HUES6 (cell line): ENCODE results near the gene GYPA.
A peak's percentile ranks its signal among the peaks of the same experiment; 100 is the strongest.
"Not testable (repeated sequence)": the region's sequence is repeated elsewhere in the genome, so short reads cannot be mapped to it uniquely, and the experiment has no call there.

Experiments used
- H3K27ac ChIP-seq: 2 replicates; pipeline ENCODE4 v1.7.0; 2013; ENCODE audit warnings: low read depth, mild to moderate bottlenecking, low read length, inconsistent platforms
- H3K27me3 ChIP-seq: 2 replicates; pipeline ENCODE4 v1.6.1; 2013; ENCODE audit warnings: low read length; ENCODE audit not compliant: control insufficient read depth, insufficient read depth
- H3K36me3 ChIP-seq: 2 replicates; pipeline ENCODE4 v1.6.1; 2013; ENCODE audit warnings: low read length; ENCODE audit not compliant: control insufficient read depth, insufficient read depth
- H3K4me1 ChIP-seq: 2 replicates; pipeline ENCODE4 v1.6.1; 2013; ENCODE audit warnings: low read length; ENCODE audit not compliant: control insufficient read depth, insufficient read depth
- H3K4me3 ChIP-seq: 2 replicates; pipeline ENCODE4 v1.5.1; 2013; ENCODE audit warnings: low read depth, low read length
- H3K9ac ChIP-seq: one replicate; pipeline ENCODE4 v1.6.1; 2013; ENCODE audit warnings: mild to moderate bottlenecking, low read length
- H3K9me3 ChIP-seq: 2 replicates; pipeline ENCODE4 v1.6.1; 2013; ENCODE audit warnings: low read depth, low read length; ENCODE audit not compliant: control insufficient read depth, insufficient read depth

GYPA gene

GRCh38 chr4:144140594-144141295 lies at the start of gene GYPA:
Gene GYPA (minus strand): TSS chr4:144140718. CDS start chr4:144140635, 83 bp downstream.
- H3K9me3 ChIP-seq, H3K27ac ChIP-seq, H3K36me3 ChIP-seq, H3K9ac ChIP-seq, H3K27me3 ChIP-seq, H3K4me1 ChIP-seq, H3K4me3 ChIP-seq: not testable (repeated sequence)

GRCh38 chr4:144190009-144190408 lies 49.5 kb upstream of the GYPA start:
- peaks cover 12% of the 10 kb centered on the region for H3K4me1 ChIP-seq
- H3K9ac ChIP-seq: no peak overlapping the region
- 0 out of 2 replicates have a peak overlapping the region, but pooled peaks have one; percentile 8 for H3K4me3 ChIP-seq
- no peak overlapping the region for H3K27ac ChIP-seq
- H3K36me3 ChIP-seq: no peaks in the 10 kb centered on the region
- no peaks in the 10 kb centered on the region for H3K9me3 ChIP-seq
- H3K27me3 ChIP-seq: no peaks in the 10 kb centered on the region

GRCh38 chr4:144189121-144189520 lies 48.6 kb upstream of the GYPA start:
- H3K9ac ChIP-seq: no peak overlapping the region
- peaks cover 12% of the 10 kb centered on the region for H3K4me1 ChIP-seq
- H3K4me3 ChIP-seq: no peak overlapping the region
- H3K36me3 ChIP-seq: no peaks in the 10 kb centered on the region
- no peak overlapping the region for H3K27ac ChIP-seq
- H3K9me3 ChIP-seq: no peaks in the 10 kb centered on the region
- no peaks in the 10 kb centered on the region for H3K27me3 ChIP-seq

- Histone ChIP-seq H3K27me3 (no peaks in the 10 kb centered on the region), H3K9ac (no peak overlapping the region), H3K4me3 (no peak overlapping the region), H3K9me3 (no peaks in the 10 kb centered on the region), H3K27ac (no peak overlapping the region), H3K4me1 (peaks cover 9% of the 10 kb centered on the region), H3K36me3 (no peaks in the 10 kb centered on the region)
Measured at GRCh38 chr4:144185086-144185485, 44.6 kb upstream of the GYPA start.

- Histone ChIP-seq H3K27me3 (no peaks in the 10 kb centered on the region), H3K4me1 (peaks cover 12% of the 10 kb centered on the region; the same call in 1 of the 2 replicates), H3K4me3 (no peak overlapping the region), H3K27ac (no peak overlapping the region), H3K9ac (no peak overlapping the region), H3K9me3 (no peaks in the 10 kb centered on the region), H3K36me3 (no peaks in the 10 kb centered on the region)
Measured at GRCh38 chr4:144183165-144183564, 42.6 kb upstream of the GYPA start.

GRCh38 chr4:144181391-144181790 lies 40.9 kb upstream of the GYPA start:
- Histone ChIP-seq H3K4me3 (no peak overlapping the region), H3K9me3 (no peaks in the 10 kb centered on the region), H3K27ac (no peak overlapping the region), H3K9ac (no peak overlapping the region), H3K4me1 (peaks cover 16% of the 10 kb centered on the region; the same call in 1 of the 2 replicates), H3K36me3 (no peaks in the 10 kb centered on the region), H3K27me3 (no peaks in the 10 kb centered on the region)

GRCh38 chr4:144179152-144179739 lies 38.7 kb upstream of the GYPA start:
- Histone ChIP-seq H3K9me3 (no peaks in the 10 kb centered on the region), H3K4me1 (peaks cover 16% of the 10 kb centered on the region; the same call in 1 of the 2 replicates), H3K27me3 (no peaks in the 10 kb centered on the region), H3K9ac (no peak overlapping the region), H3K27ac (no peak overlapping the region), H3K36me3 (no peaks in the 10 kb centered on the region), H3K4me3 (no peak overlapping the region)

GRCh38 chr4:144178414-144178813 lies 37.9 kb upstream of the GYPA start:
- no peak overlapping the region; the same call in 1 of the 2 replicates for H3K27ac ChIP-seq

GRCh38 chr4:144176476-144176875 lies 36.0 kb upstream of the GYPA start:
- no peak overlapping the region for H3K9ac ChIP-seq
- no peak overlapping the region for H3K4me3 ChIP-seq
- H3K4me1 ChIP-seq: peaks cover 16% of the 10 kb centered on the region; the same call in 1 of the 2 replicates
- H3K27ac ChIP-seq: no peak overlapping the region
- no peaks in the 10 kb centered on the region for H3K9me3 ChIP-seq
- H3K36me3 ChIP-seq: no peaks in the 10 kb centered on the region
- no peaks in the 10 kb centered on the region for H3K27me3 ChIP-seq

More at GRCh38 chr4:144178414-144178813, 37.9 kb upstream of the GYPA start:
- Histone ChIP-seq H3K9ac (no peak overlapping the region), H3K27me3 (no peaks in the 10 kb centered on the region), H3K4me1 (peaks cover 16% of the 10 kb centered on the region; the same call in 1 of the 2 replicates), H3K36me3 (no peaks in the 10 kb centered on the region), H3K4me3 (no peak overlapping the region; the same call in 1 of the 2 replicates), H3K9me3 (no peaks in the 10 kb centered on the region)

GRCh38 chr4:144174401-144175067 lies 34.0 kb upstream of the GYPA start:
- H3K4me3 ChIP-seq: no peak overlapping the region
- no peaks in the 10 kb centered on the region for H3K9me3 ChIP-seq
- peaks cover 16% of the 10 kb centered on the region; the same call in 1 of the 2 replicates for H3K4me1 ChIP-seq
- H3K36me3 ChIP-seq: no peaks in the 10 kb centered on the region
- H3K27me3 ChIP-seq: no peaks in the 10 kb centered on the region
- no peak overlapping the region for H3K27ac ChIP-seq
- H3K9ac ChIP-seq: no peak overlapping the region

GRCh38 chr4:144171697-144172096 lies 31.2 kb upstream of the GYPA start:
- Histone ChIP-seq H3K9ac (no peak overlapping the region), H3K36me3 (no peaks in the 10 kb centered on the region), H3K4me1 (no peaks in the 10 kb centered on the region), H3K9me3 (no peaks in the 10 kb centered on the region), H3K4me3 (no peak overlapping the region), H3K27me3 (no peaks in the 10 kb centered on the region), H3K27ac (no peak overlapping the region)
